IPS DF 6.9 (cell line): ENCODE results near the gene STXBP6.

Source experiments
- DNase-seq: peaks from one replicate; pipeline ENCODE4 v3.0.0-alpha.2; 2013; ENCODE audit warnings: low read depth, low spot score
- H3K27ac ChIP-seq: one replicate; pipeline ENCODE4 v1.5.1; 2013; ENCODE audit warnings: low read length, control low read depth
- H3K27me3 ChIP-seq: 2 replicates; pipeline ENCODE4 v1.6.1; 2013; ENCODE audit warnings: mild to moderate bottlenecking, low read length; ENCODE audit not compliant: control insufficient read depth, insufficient read depth
- H3K36me3 ChIP-seq: 2 replicates; pipeline ENCODE4 v1.6.1; 2013; ENCODE audit warnings: low read length; ENCODE audit not compliant: control insufficient read depth, insufficient read depth
- H3K4me1 ChIP-seq: 2 replicates; pipeline ENCODE4 v1.6.1; 2013; ENCODE audit warnings: low read length; ENCODE audit not compliant: control insufficient read depth, insufficient read depth
- H3K4me3 ChIP-seq: 2 replicates; pipeline ENCODE4 v1.5.1; 2013; ENCODE audit warnings: mild to moderate bottlenecking, low read length
- H3K9me3 ChIP-seq: 2 replicates; pipeline ENCODE4 v1.6.1; 2013; ENCODE audit warnings: low read length, inconsistent platforms; ENCODE audit not compliant: control insufficient read depth, insufficient read depth
- WGBS: extraction: QIAGEN DNeasy Blood & Tissue Kit; methylation state at CpG from one replicate; pipeline ENCODE4 v1.1.7; 2013; ENCODE audit warnings: mixed read lengths, missing lambda C conversion rate; ENCODE audit not compliant: insufficient read length, insufficient coverage; 5-methylcytosine and 5-hydroxymethylcytosine counted together

Gene STXBP6

GRCh38 chr14:24920265-24921075 is 129.5 kb downstream of the STXBP6 start:
- Histone ChIP-seq H3K36me3 (no peaks in the 10 kb centered on the region), H3K9me3 (no peaks in the 10 kb centered on the region), H3K4me3 (no peak overlapping the region), H3K4me1 (peaks cover 3% of the 10 kb centered on the region; the same call in 1 of the 2 replicates), H3K27me3 (no peaks in the 10 kb centered on the region), H3K27ac (no peak overlapping the region)
- DNase-seq: no peak
- 100% methylated on average over 1 of the region's 4 CpGs for WGBS

GRCh38 chr14:24918822-24919221 is 131.1 kb downstream of the STXBP6 start:
- no CpG with 5 or more reads among the region's 4 CpGs for WGBS
- H3K27ac ChIP-seq: no peak overlapping the region
- no peaks in the 10 kb centered on the region for H3K4me1 ChIP-seq
- no peaks in the 10 kb centered on the region for H3K36me3 ChIP-seq
- H3K9me3 ChIP-seq: no peaks in the 10 kb centered on the region
- H3K4me3 ChIP-seq: no peak overlapping the region
- DNase-seq: no peak
- no peaks in the 10 kb centered on the region for H3K27me3 ChIP-seq

- WGBS: no CpG with 5 or more reads among the region's 2 CpGs
- no peaks in the 10 kb centered on the region for H3K9me3 ChIP-seq
- no peak overlapping the region for H3K4me3 ChIP-seq
- no peak overlapping the region for H3K27ac ChIP-seq
- no peaks in the 10 kb centered on the region for H3K36me3 ChIP-seq
- no peaks in the 10 kb centered on the region for H3K4me1 ChIP-seq
- DNase-seq: no peak
- H3K27me3 ChIP-seq: no peaks in the 10 kb centered on the region
These were observed 133.9 kb downstream of the STXBP6 start for GRCh38 chr14:24915958-24916595.

GRCh38 chr14:24915403-24915921 is 134.5 kb downstream of the STXBP6 start:
- no peak for DNase-seq
- no peaks in the 10 kb centered on the region for H3K27me3 ChIP-seq
- H3K4me3 ChIP-seq: no peak overlapping the region
- no peaks in the 10 kb centered on the region for H3K4me1 ChIP-seq
- no peaks in the 10 kb centered on the region for H3K36me3 ChIP-seq
- H3K27ac ChIP-seq: no peak overlapping the region
- no peaks in the 10 kb centered on the region for H3K9me3 ChIP-seq
- no CpG with 5 or more reads among the region's 1 CpG for WGBS

DNA sequence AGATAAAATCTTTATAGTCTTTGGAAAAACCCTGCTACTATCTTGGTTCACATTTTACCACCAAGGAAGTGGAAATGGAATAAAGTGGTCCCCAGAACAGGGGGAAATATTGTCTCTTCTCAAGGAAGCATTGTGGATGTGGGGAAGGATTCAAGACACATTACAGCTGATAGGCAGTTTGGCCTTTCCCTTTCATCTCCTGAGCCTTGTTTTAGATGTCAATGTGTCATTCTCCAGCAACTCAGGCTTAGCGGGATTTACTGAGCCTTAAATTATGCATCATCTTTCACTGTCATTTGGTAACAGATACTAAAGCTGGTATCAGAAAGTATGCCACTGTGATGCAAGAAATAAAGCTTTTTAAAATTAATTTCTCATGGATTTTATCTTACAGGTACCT is 136.2 kb downstream of the STXBP6 start:
- DNase-seq: no peak
- Histone ChIP-seq H3K27ac (no peak overlapping the region), H3K4me3 (no peak overlapping the region), H3K27me3 (no peaks in the 10 kb centered on the region), H3K4me1 (no peaks in the 10 kb centered on the region), H3K36me3 (no peaks in the 10 kb centered on the region), H3K9me3 (no peaks in the 10 kb centered on the region)
- WGBS: no CpG with 5 or more reads among the region's 1 CpG

- no peaks in the 10 kb centered on the region for H3K36me3 ChIP-seq
- no peak overlapping the region for H3K27ac ChIP-seq
- no peak for DNase-seq
- H3K27me3 ChIP-seq: no peaks in the 10 kb centered on the region
- WGBS: no CpG with 5 or more reads among the region's 1 CpG
- H3K9me3 ChIP-seq: no peaks in the 10 kb centered on the region
- no peak overlapping the region for H3K4me3 ChIP-seq
- H3K4me1 ChIP-seq: no peaks in the 10 kb centered on the region
These were observed 136.9 kb downstream of the STXBP6 start for GRCh38 chr14:24913021-24913420.

- DNase-seq: no peak
- no CpG with 5 or more reads among the region's 5 CpGs for WGBS
- no peaks in the 10 kb centered on the region for H3K36me3 ChIP-seq
- H3K4me3 ChIP-seq: no peak overlapping the region
- H3K27me3 ChIP-seq: no peaks in the 10 kb centered on the region
- no peak overlapping the region for H3K27ac ChIP-seq
- H3K4me1 ChIP-seq: no peaks in the 10 kb centered on the region
- H3K9me3 ChIP-seq: no peaks in the 10 kb centered on the region
These were observed 138.4 kb downstream of the STXBP6 start for GRCh38 chr14:24911324-24912109.

GRCh38 chr14:24910408-24910986 is 139.4 kb downstream of the STXBP6 start:
- no peaks in the 10 kb centered on the region for H3K27me3 ChIP-seq
- H3K4me1 ChIP-seq: no peaks in the 10 kb centered on the region
- no peaks in the 10 kb centered on the region for H3K9me3 ChIP-seq
- WGBS: no CpG with 5 or more reads among the region's 3 CpGs
- DNase-seq: no peak
- H3K27ac ChIP-seq: no peak overlapping the region
- no peak overlapping the region for H3K4me3 ChIP-seq
- no peaks in the 10 kb centered on the region for H3K36me3 ChIP-seq

- Histone ChIP-seq H3K4me1 (no peaks in the 10 kb centered on the region), H3K36me3 (no peaks in the 10 kb centered on the region), H3K27me3 (no peaks in the 10 kb centered on the region), H3K9me3 (no peaks in the 10 kb centered on the region), H3K4me3 (no peak overlapping the region), H3K27ac (no peak overlapping the region)
- no peak for DNase-seq
- no CpG with 5 or more reads among the region's 6 CpGs for WGBS
These were observed 140.2 kb downstream of the STXBP6 start for GRCh38 chr14:24909523-24910302.
